ENCODE results near the gene SEH1L. TPM values are rescaled to one million over a fixed set of nuclear protein-coding genes. Genes with fewer than 3 reads are reported as not detected.

Gene SEH1L
- total RNA-seq, 1 experiment from 2014 or later = 61.2 TPM

DNA sequence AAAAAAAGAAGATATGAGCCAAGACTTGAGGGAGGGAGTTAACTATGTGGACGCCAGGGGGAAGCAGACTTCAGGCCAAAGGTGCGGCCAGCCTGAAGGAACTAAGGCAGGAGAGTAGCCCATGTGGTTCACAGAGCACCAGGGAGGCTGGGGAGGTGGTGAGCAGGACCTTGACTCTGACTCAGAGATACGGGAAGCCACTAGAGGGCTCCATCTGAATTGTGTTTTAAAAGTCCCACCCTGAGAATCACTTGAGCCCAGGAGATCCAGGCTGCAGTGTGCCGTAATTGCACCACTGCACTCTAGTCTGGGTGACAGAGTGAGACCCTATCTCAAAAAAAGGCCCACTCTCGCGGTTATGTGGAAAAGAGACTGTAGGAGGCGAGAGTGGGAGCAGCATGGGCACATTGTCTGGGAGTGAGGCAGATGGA lies 55.7 kb downstream of the SEH1L start:
- Mint-ChIP-seq H3K9me3 (ENCODE audit: low read depth, unreplicated experiment) (no peaks in the 10 kb centered on the region), H3K36me3 (ENCODE audit: insufficient read depth, unreplicated experiment) (no peaks in the 10 kb centered on the region), H3K27me3 (ENCODE audit: unreplicated experiment) (no peaks in the 10 kb centered on the region), H3K4me1 (ENCODE audit: low read depth, unreplicated experiment) (peaks cover 5% of the 10 kb centered on the region), H3K4me3 (ENCODE audit: low read depth, unreplicated experiment) (no peak overlapping the region), H3K27ac (ENCODE audit: unreplicated experiment) (no peak overlapping the region)
- CTCF ChIA-PET = no interaction called here
- intact Hi-C loops (cut with micrococcal nuclease; ENCODE audit: unreplicated experiment) = no loop called here
- peak; percentile 36 for DNase-seq
- BruUV-seq (replicated peaks) = no TSS peak
- TF ChIP-seq, protein P1, sequence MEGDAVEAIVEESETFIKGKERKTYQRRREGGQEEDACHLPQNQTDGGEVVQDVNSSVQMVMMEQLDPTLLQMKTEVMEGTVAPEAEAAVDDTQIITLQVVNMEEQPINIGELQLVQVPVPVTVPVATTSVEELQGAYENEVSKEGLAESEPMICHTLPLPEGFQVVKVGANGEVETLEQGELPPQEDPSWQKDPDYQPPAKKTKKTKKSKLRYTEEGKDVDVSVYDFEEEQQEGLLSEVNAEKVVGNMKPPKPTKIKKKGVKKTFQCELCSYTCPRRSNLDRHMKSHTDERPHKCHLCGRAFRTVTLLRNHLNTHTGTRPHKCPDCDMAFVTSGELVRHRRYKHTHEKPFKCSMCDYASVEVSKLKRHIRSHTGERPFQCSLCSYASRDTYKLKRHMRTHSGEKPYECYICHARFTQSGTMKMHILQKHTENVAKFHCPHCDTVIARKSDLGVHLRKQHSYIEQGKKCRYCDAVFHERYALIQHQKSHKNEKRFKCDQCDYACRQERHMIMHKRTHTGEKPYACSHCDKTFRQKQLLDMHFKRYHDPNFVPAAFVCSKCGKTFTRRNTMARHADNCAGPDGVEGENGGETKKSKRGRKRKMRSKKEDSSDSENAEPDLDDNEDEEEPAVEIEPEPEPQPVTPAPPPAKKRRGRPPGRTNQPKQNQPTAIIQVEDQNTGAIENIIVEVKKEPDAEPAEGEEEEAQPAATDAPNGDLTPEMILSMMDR (IDR thresholded peaks at IDR 0.05; ENCODE audit: unreplicated experiment) = peak; percentile 66

DNA sequence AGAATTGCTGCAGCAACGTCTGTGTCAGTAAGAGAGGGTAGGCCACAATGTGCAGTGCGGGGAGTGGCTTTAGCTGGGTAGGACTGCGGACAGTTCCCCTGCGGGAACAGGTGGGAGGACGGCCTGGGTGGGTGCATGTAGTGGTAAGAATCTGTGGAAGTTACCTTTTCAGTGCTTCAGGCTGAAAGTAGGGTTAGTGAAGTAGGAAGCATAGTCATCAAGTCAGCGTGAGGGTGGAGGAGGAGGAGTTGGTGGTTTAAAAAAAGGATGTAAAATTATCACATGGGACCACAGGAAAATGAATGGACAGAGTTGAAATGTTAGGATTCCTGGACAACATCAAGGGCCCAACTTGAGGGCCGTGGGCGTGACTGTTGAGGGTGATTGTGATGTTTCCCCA lies 56.6 kb downstream of the SEH1L start:
- Mint-ChIP-seq H3K27me3 (ENCODE audit: unreplicated experiment) (no peaks in the 10 kb centered on the region), H3K4me3 (ENCODE audit: low read depth, unreplicated experiment) (no peak overlapping the region), H3K4me1 (ENCODE audit: low read depth, unreplicated experiment) (no peaks in the 10 kb centered on the region), H3K27ac (ENCODE audit: unreplicated experiment) (no peak overlapping the region), H3K36me3 (ENCODE audit: insufficient read depth, unreplicated experiment) (peaks cover 9% of the 10 kb centered on the region), H3K9me3 (ENCODE audit: low read depth, unreplicated experiment) (no peaks in the 10 kb centered on the region)
- no TSS peak for BruUV-seq (replicated peaks)
- CTCF ChIA-PET = no interaction called here
- intact Hi-C loops (cut with micrococcal nuclease; ENCODE audit: unreplicated experiment) = no loop called here
- no peak for DNase-seq
- TF ChIP-seq, protein P1 (IDR thresholded peaks at IDR 0.05; ENCODE audit: unreplicated experiment) = no peak

DNA sequence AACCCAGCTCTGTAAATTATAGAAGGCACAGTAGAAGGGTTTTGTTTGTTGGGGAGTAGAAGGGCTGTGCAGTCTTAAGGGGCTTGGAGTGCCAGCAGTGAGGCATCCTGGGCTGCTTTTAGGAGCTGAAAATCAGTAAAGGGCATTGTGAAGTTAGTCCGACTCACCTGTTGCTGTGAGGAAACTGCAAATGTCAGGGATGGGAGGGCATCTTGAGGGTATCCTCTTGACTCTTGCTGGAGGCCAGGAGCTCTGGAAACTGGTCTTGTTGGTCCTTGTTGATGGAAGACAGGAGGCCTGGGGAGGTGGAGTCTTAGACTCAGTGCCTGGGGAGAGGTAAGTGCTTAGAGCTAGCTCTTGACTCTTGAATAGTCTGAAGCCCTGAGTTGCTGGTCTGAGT lies 57.5 kb downstream of the SEH1L start:
- CTCF ChIA-PET = interaction anchor here (0.6 to 1.1 kb wide), 2 partner anchors 154 to 630 kb away, joined by 3 read pairs; no protein-coding TSS in a partner anchor
- H3K27me3 Mint-ChIP-seq (ENCODE audit: unreplicated experiment) = no peaks in the 10 kb centered on the region
- no peaks in the 10 kb centered on the region for H3K9me3 Mint-ChIP-seq (ENCODE audit: low read depth, unreplicated experiment)
- intact Hi-C loops (cut with micrococcal nuclease; ENCODE audit: unreplicated experiment) = no loop called here
- H3K36me3 Mint-ChIP-seq (ENCODE audit: insufficient read depth, unreplicated experiment) = peaks cover 14% of the 10 kb centered on the region
- TF ChIP-seq, protein P1 (IDR thresholded peaks at IDR 0.05; ENCODE audit: unreplicated experiment) = no peak
- BruUV-seq (replicated peaks) = no TSS peak
- no peak overlapping the region for H3K27ac Mint-ChIP-seq (ENCODE audit: unreplicated experiment)
- no peak overlapping the region for H3K4me3 Mint-ChIP-seq (ENCODE audit: low read depth, unreplicated experiment)
- no peaks in the 10 kb centered on the region for H3K4me1 Mint-ChIP-seq (ENCODE audit: low read depth, unreplicated experiment)
- DNase-seq = no peak

DNA sequence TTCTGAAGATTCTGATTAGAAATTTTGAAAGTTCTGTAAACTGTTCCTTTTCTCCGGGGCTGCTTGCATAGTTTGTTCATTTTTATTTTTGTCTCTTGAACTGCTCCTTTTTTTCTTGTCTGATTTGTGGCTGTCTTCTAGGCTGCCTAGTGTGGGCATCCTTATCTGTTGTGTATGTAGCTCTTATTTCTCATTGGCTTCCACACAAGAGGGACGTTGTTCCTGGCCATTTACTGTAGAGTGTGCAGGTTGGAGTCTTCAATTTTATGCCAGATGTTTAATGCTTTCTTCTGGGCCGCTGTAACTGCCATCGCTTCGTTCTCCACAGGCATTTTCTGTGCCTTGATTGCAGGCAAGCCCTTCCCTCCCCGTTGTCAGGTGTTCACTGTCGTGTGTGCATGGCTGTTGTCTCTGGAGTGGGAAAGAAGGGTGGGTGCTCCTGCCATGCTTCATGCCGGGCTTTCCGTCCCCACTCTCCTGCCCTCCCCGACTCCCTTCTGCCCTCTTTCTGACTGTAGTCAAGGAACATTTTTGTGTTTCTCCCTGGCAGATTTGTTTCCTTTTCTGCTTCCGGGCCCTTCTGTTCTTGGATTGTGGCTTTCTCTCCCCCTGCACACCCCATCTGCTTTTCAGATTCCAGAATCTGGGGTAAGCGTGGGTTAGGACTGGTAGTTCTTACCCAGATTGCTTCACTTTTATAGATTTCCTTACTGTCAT lies 58.9 kb downstream of the SEH1L start:
- H3K4me3 Mint-ChIP-seq (ENCODE audit: low read depth, unreplicated experiment) = no peak overlapping the region
- intact Hi-C loops (cut with micrococcal nuclease; ENCODE audit: unreplicated experiment) = no loop called here
- no peaks in the 10 kb centered on the region for H3K9me3 Mint-ChIP-seq (ENCODE audit: low read depth, unreplicated experiment)
- no TSS peak for BruUV-seq (replicated peaks)
- no peak for DNase-seq
- peaks cover 14% of the 10 kb centered on the region for H3K36me3 Mint-ChIP-seq (ENCODE audit: insufficient read depth, unreplicated experiment)
- no peak overlapping the region for H3K27ac Mint-ChIP-seq (ENCODE audit: unreplicated experiment)
- no peaks in the 10 kb centered on the region for H3K4me1 Mint-ChIP-seq (ENCODE audit: low read depth, unreplicated experiment)
- H3K27me3 Mint-ChIP-seq (ENCODE audit: unreplicated experiment) = no peaks in the 10 kb centered on the region
- TF ChIP-seq, protein P1 (IDR thresholded peaks at IDR 0.05; ENCODE audit: unreplicated experiment) = no peak
- CTCF ChIA-PET = no interaction called here
